Liver (tissue), 3 donors: ENCODE measurements around the gene PPM1K.

ENCODE experiments used
- EGR1 ChIP-seq, 2 donors: IDR thresholded peaks; 2 replicates each; pipeline ENCODE4 v1.6.1; 2016 to 2018; ENCODE audit warnings: antibody characterized with exemption in 2 of 2, low read depth in 2 of 2
- GABPA ChIP-seq, 2 donors: IDR thresholded peaks in 1 of 2; conservative IDR thresholded peaks in 1 of 2; 2 replicates each; pipeline ENCODE4 v1.6.1; 2016; ENCODE audit warnings: antibody characterized with exemption in 2 of 2, mild to moderate bottlenecking in 1 of 2, moderate library complexity in 1 of 2
- REST ChIP-seq: IDR thresholded peaks from 2 replicates; pipeline ENCODE4 v1.6.1; 2016; ENCODE audit warnings: antibody characterized with exemption, mild to moderate bottlenecking
- YY1 ChIP-seq: IDR thresholded peaks from 2 replicates; pipeline ENCODE4 v1.6.1; 2016; ENCODE audit warnings: antibody characterized with exemption, mild to moderate bottlenecking
- TF ChIP-seq, protein P1 (sequence below): fragments of 150-350 bp; IDR thresholded peaks from 2 replicates; pipeline ENCODE4 v1.5.1; 2017; ENCODE audit warnings: improper control_type of control experiment, low read depth, low read length; ENCODE audit not compliant: missing input control
- TF ChIP-seq, protein P2 (sequence below): IDR thresholded peaks from 2 replicates; pipeline ENCODE4 v1.6.1; 2016; ENCODE audit warnings: antibody characterized with exemption
- donor health status: healthy.
- donor health status: healthy.

GRCh38 chr4:88320224-88320779 lies 35.9 kb upstream of the PPM1K start:
- TF ChIP-seq, protein P1, sequence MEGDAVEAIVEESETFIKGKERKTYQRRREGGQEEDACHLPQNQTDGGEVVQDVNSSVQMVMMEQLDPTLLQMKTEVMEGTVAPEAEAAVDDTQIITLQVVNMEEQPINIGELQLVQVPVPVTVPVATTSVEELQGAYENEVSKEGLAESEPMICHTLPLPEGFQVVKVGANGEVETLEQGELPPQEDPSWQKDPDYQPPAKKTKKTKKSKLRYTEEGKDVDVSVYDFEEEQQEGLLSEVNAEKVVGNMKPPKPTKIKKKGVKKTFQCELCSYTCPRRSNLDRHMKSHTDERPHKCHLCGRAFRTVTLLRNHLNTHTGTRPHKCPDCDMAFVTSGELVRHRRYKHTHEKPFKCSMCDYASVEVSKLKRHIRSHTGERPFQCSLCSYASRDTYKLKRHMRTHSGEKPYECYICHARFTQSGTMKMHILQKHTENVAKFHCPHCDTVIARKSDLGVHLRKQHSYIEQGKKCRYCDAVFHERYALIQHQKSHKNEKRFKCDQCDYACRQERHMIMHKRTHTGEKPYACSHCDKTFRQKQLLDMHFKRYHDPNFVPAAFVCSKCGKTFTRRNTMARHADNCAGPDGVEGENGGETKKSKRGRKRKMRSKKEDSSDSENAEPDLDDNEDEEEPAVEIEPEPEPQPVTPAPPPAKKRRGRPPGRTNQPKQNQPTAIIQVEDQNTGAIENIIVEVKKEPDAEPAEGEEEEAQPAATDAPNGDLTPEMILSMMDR, result no peak
- TF ChIP-seq REST, result no peak
- no peak for TF ChIP-seq YY1
- TF ChIP-seq, protein P2, sequence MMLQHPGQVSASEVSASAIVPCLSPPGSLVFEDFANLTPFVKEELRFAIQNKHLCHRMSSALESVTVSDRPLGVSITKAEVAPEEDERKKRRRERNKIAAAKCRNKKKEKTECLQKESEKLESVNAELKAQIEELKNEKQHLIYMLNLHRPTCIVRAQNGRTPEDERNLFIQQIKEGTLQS, result no peak
- TF ChIP-seq GABPA (IDR thresholded peaks at IDR 0.05 in 1 of 2, conservative IDR thresholded peaks at IDR 0.05 in 1 of 2), result no peak
- TF ChIP-seq EGR1 (IDR thresholded peaks at IDR 0.05; ENCODE audit: low read depth in 2 of 2), result no peak
